DND-41 (cell line): Measurements from ENCODE around the gene TINAG.

Source experiments
- CTCF ChIP-seq: IDR thresholded peaks from 2 replicates; pipeline ENCODE4 v1.5.1; 2012; ENCODE audit warnings: borderline replicate concordance, low read length, moderate library complexity, mild to moderate bottlenecking; ENCODE audit not compliant: poor library complexity, severe bottlenecking; ENCODE audit errors: extremely low read depth
- EZH2 ChIP-seq: IDR thresholded peaks from 3 replicates; pipeline ENCODE4 v1.6.1; 2012; ENCODE audit warnings: borderline replicate concordance, low read depth, mild to moderate bottlenecking, moderate library complexity, low read length, inconsistent platforms; ENCODE audit not compliant: severe bottlenecking

- TF ChIP-seq CTCF (no peak), EZH2 (no peak)
These were observed 83.3 kb downstream of the TINAG start for GRCh38 chr6:54391577-54391976.
